HCT116 (cell line): Measurements from ENCODE around the gene KRI1. TPM values are rescaled to one million over a fixed set of nuclear protein-coding genes. Genes with fewer than 3 reads are reported as not detected.

Source experiments
- ATAC-seq: fragments of 200-7000 bp; cut with Tn5 transposase; 2 replicates; pipeline ENCODE4 v1.9.1; 2020; ENCODE audit warnings: mild to moderate bottlenecking, moderate library complexity
- BruUV-seq: library from RNA; stranded (reverse); fragments of 400-500 nt; replicated peaks from 2 replicates; lab custom pipeline; 2021; lab: Mats Ljungman, UMichigan
- CTCF ChIA-PET: fragments of 300-600 bp; sonication (Branson Sonifier 250); formaldehyde crosslinking; loops from one replicate; lab custom pipeline; 2021; ENCODE audit warnings: antibody characterized with exemption; lab: Charles Lee
- POLR2A ChIA-PET: fragments of 300-600, 350-600 bp; sonication (Branson Sonifier 250); formaldehyde crosslinking; loops from one replicate; lab custom pipeline; 2021; ENCODE audit warnings: antibody characterized with exemption; lab: Charles Lee
- RAD21 ChIA-PET, 2 experiments: fragments of 300-600 bp; sonication (Branson Sonifier 250); formaldehyde crosslinking; loops; one replicate each; lab custom pipeline; 2023; ENCODE audit warnings: low total read pairs in 2 of 2; ENCODE audit not compliant: uncharacterized antibody in 2 of 2, unreplicated experiment in 2 of 2, low non-redundant PET in 1 of 2; lab: Charles Lee
- DNase-seq: peaks from one replicate; pipeline ENCODE4 v3.0.0-alpha.2; 2010; ENCODE audit warnings: low read depth, low spot score
- H2AFZ ChIP-seq: fragments of 200-600 bp; shearing (Covaris generic), sonication (generic); 2 replicates; pipeline ENCODE4 v1.6.1; 2017; ENCODE audit warnings: low read depth, mixed run types, mixed read lengths, antibody characterized with exemption, low read length; ENCODE audit not compliant: poor library complexity, severe bottlenecking
- H3K27ac ChIP-seq: 2 replicates; pipeline ENCODE4 v1.5.1; 2012; ENCODE audit warnings: low read depth, low read length
- H3K27me3 ChIP-seq: fragments of 200-600 bp; sonication (generic); 2 replicates; pipeline ENCODE4 v1.6.1; 2016; ENCODE audit warnings: mixed run types, low read length, mixed read lengths; ENCODE audit not compliant: insufficient read depth
- H3K36me3 ChIP-seq, 2 experiments: fragments of 200-500 bp in 1 of 2; fragments of 200-600 bp in 1 of 2; sonication (Bioruptor generic) in 1 of 2; sonication (generic) in 1 of 2; 2 replicates each; pipeline versions ENCODE4 v1.5.1 to v1.6.1; 2014 to 2016; ENCODE audit warnings: low read length in 2 of 2, inconsistent platforms in 1 of 2, mixed read lengths in 1 of 2, mixed run types in 1 of 2; ENCODE audit not compliant: insufficient read depth in 2 of 2, control insufficient read depth in 1 of 2
- H3K4me1 ChIP-seq, 2 experiments: fragments of 200-600 bp in 1 of 2; sonication (generic) in 1 of 2; 2 replicates each; pipeline versions ENCODE4 v1.5.1 to v1.6.1; 2012 to 2017; ENCODE audit warnings: low read length in 2 of 2, inconsistent platforms in 1 of 2, mild to moderate bottlenecking in 1 of 2, mixed read lengths in 1 of 2, mixed run types in 1 of 2, moderate library complexity in 1 of 2; ENCODE audit not compliant: insufficient read depth in 2 of 2, control insufficient read depth in 1 of 2
- H3K4me2 ChIP-seq: fragments of 200-600 bp; sonication (generic); 2 replicates; pipeline ENCODE4 v1.6.1; 2017; ENCODE audit warnings: mixed run types, low read length, mixed read lengths
- H3K4me3 ChIP-seq, 2 experiments: fragments of 200-600 bp in 1 of 2; sonication (generic) in 1 of 2; replicated peaks in 1 of 2; 2 replicates each; pipeline ENCODE4 v1.5.1; 2011 to 2016; ENCODE audit warnings: low read length in 2 of 2, control low read depth in 1 of 2, low read depth in 1 of 2, mild to moderate bottlenecking in 1 of 2, mixed read lengths in 1 of 2, mixed run types in 1 of 2
- H3K79me2 ChIP-seq: fragments of 200-600 bp; sonication (generic); 2 replicates; pipeline ENCODE4 v1.6.1; 2017; ENCODE audit warnings: mild to moderate bottlenecking, mixed run types, low read length, moderate library complexity, mixed read lengths; ENCODE audit not compliant: insufficient read depth
- H3K9ac ChIP-seq: fragments of 200-600 bp; sonication (generic); 2 replicates; pipeline ENCODE4 v1.6.1; 2016; ENCODE audit warnings: low read length, mixed read lengths
- H3K9me2 ChIP-seq: fragments of 200-600 bp; sonication (generic), shearing (Covaris generic); 2 replicates; pipeline ENCODE4 v1.6.1; 2017; ENCODE audit warnings: mixed run types, mild to moderate bottlenecking, moderate library complexity; ENCODE audit not compliant: insufficient read depth
- H3K9me3 ChIP-seq, 2 experiments: fragments of 200-500 bp in 1 of 2; fragments of 200-600 bp in 1 of 2; sonication (Bioruptor generic) in 1 of 2; sonication (generic) in 1 of 2; 2 replicates each; pipeline ENCODE4 v1.6.1; 2014 to 2017; ENCODE audit warnings: low read length in 2 of 2, mixed read lengths in 2 of 2, inconsistent platforms in 1 of 2, low read depth in 1 of 2, mild to moderate bottlenecking in 1 of 2, mixed run types in 1 of 2, moderate library complexity in 1 of 2; ENCODE audit not compliant: control insufficient read depth in 1 of 2, insufficient read depth in 1 of 2
- H4K20me1 ChIP-seq: fragments of 200-600 bp; sonication (generic), shearing (Covaris generic); 2 replicates; pipeline ENCODE4 v1.6.1; 2017; ENCODE audit warnings: mixed run types, mild to moderate bottlenecking, moderate library complexity; ENCODE audit not compliant: insufficient read depth
- ATF3 ChIP-seq: IDR thresholded peaks from 2 replicates; pipeline ENCODE4 v1.6.1; 2012
- CBX3 ChIP-seq: IDR thresholded peaks from 2 replicates; pipeline ENCODE4 v1.6.1; 2012; ENCODE audit warnings: low read depth
- ELF1 ChIP-seq: IDR thresholded peaks from 2 replicates; pipeline ENCODE4 v1.6.1; 2012; ENCODE audit warnings: low read depth, borderline replicate concordance
- FOSL1 ChIP-seq: IDR thresholded peaks from 2 replicates; pipeline ENCODE4 v1.6.1; 2012; ENCODE audit warnings: low read depth
- POLR2AphosphoS5 ChIP-seq: IDR thresholded peaks from 2 replicates; pipeline ENCODE4 v1.6.1; 2011; ENCODE audit warnings: mild to moderate bottlenecking, low read depth, low read length, moderate library complexity
- SIN3A ChIP-seq: IDR thresholded peaks from 2 replicates; pipeline ENCODE4 v1.6.1; 2012; ENCODE audit warnings: low read depth
- intact Hi-C: fragments of 100-400 bp; cut with micrococcal nuclease; formaldehyde crosslinking; loops from 2 replicates; pipeline ENCODE4 v1.10.0; 2022
- total RNA-seq: library from RNA; stranded (reverse); gene quantifications from one replicate; pipeline ENCODE4 v1.2.1, GENCODE V29; 2021; ENCODE audit not compliant: unreplicated experiment
- TF ChIP-seq, protein P1 (sequence below): IDR thresholded peaks from 2 replicates; pipeline ENCODE4 v1.6.1; 2011; ENCODE audit warnings: mild to moderate bottlenecking, low read length, moderate library complexity; ENCODE audit not compliant: insufficient replicate concordance; ENCODE audit errors: extremely low read depth

Gene KRI1
- total RNA-seq, 1 experiment from 2014 or later: 44.0 TPM

DNA sequence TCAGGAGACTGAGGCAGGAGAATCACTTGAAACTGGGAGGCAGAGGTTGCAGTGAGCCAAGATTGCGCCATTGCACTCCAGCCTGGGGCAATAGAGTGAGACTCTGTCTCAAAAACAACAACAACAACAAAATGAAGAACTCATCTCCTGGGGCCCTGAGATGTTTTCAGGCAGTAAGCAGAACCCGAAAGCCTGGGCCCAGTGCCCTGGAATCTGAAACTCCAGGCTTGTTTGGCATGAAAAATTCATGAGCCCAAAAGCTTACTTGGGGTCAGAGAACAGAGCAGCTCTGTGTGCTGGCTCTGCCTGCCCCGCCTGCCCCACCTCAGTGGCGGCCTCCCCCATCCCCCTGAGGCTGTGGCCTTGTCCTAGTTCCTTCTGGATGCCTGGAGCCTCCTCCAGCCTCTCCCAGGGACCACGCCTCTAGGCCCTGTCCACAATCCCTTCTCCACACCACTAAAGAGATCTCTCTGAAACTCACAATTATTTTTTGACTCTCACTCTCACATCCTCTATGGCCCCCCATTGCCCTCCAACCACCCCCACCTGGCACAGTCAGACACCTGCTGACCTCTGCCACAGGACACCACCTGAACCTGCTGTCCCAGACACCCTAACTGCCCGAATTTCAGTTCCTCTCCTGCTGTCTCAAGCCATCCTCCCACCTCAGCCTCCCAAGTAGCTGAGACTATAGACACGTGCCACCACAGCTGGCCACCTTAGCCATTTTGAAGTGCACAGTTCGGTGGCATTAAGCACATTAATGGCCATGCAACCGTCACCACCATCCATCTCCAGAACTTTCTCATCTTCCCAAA lies 28.2 kb upstream of the KRI1 start:
- no peak for DNase-seq
- H3K9ac ChIP-seq: no peak overlapping the region
- TF ChIP-seq FOSL1: no peak
- TF ChIP-seq CBX3: no peak
- TF ChIP-seq ELF1: no peak
- TF ChIP-seq ATF3: no peak
- TF ChIP-seq, protein P1, sequence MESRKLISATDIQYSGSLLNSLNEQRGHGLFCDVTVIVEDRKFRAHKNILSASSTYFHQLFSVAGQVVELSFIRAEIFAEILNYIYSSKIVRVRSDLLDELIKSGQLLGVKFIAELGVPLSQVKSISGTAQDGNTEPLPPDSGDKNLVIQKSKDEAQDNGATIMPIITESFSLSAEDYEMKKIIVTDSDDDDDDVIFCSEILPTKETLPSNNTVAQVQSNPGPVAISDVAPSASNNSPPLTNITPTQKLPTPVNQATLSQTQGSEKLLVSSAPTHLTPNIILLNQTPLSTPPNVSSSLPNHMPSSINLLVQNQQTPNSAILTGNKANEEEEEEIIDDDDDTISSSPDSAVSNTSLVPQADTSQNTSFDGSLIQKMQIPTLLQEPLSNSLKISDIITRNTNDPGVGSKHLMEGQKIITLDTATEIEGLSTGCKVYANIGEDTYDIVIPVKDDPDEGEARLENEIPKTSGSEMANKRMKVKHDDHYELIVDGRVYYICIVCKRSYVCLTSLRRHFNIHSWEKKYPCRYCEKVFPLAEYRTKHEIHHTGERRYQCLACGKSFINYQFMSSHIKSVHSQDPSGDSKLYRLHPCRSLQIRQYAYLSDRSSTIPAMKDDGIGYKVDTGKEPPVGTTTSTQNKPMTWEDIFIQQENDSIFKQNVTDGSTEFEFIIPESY: no peak
- no peak for TF ChIP-seq POLR2AphosphoS5
- TF ChIP-seq SIN3A: no peak
- no peak overlapping the region for H3K4me3 ChIP-seq
- no peaks in the 10 kb centered on the region for H3K27me3 ChIP-seq
- H3K4me1 ChIP-seq: peaks cover 0 to 11% of the 10 kb centered on the region in 2 experiments; a peak in 1 of 4 replicates
- H3K4me2 ChIP-seq: no peak overlapping the region
- ChIA-PET POLR2A (no interaction called here), RAD21 (no interaction called here), CTCF (no interaction called here)
- no peaks in the 10 kb centered on the region for H4K20me1 ChIP-seq
- ATAC-seq: no peak
- H2AFZ ChIP-seq: no peak overlapping the region
- no peak overlapping the region for H3K27ac ChIP-seq
- no peaks in the 10 kb centered on the region for H3K36me3 ChIP-seq
- no TSS peak for BruUV-seq
- intact Hi-C loops: no loop called here
- no peaks in the 10 kb centered on the region for H3K9me2 ChIP-seq
- no peaks in the 10 kb centered on the region for H3K9me3 ChIP-seq
- H3K79me2 ChIP-seq: no peaks in the 10 kb centered on the region
